ENCODE measurements around the gene C6.

The C6 gene

GRCh38 chr5:41213340-41213739, at the start of gene C6:
Gene C6 (minus strand): TSS chr5:41213532. CDS start chr5:41203230, 10,302 bp downstream.
- Histone ChIP-seq H3K9ac (ENCODE audit: low read length) (no peak within 1 kb of the TSS), H3F3A (ENCODE audit: insufficient read depth) (no peaks in the 10 kb centered on the region), H3K27ac (ENCODE audit: low read depth, low read length) (no peak within 1 kb of the TSS), H3K4me2 (ENCODE audit: low read depth, low read length, poor library complexity, severe bottlenecking) (no peak within 1 kb of the TSS), H3K9me3 (ENCODE audit: insufficient read depth, low read length) (no peaks in the 10 kb centered on the region), H2AFZ (ENCODE audit: low read depth, low read length, severe bottlenecking) (no peak within 1 kb of the TSS), H4K20me1 (ENCODE audit: low read depth, low read length) (no peaks in the 10 kb centered on the region), H3K27me3 (ENCODE audit: low read length) (no peaks in the 10 kb centered on the region), H3K4me3 (ENCODE audit: insufficient read depth, low read length, poor library complexity, severe bottlenecking) (no peak within 1 kb of the TSS), H3K9me2 (replicated peaks; ENCODE audit: insufficient read depth, low read length) (no peaks in the 10 kb centered on the region), H3K79me2 (ENCODE audit: insufficient read depth, low read length) (no peaks in the 10 kb centered on the region), H3K36me3 (ENCODE audit: low read length) (no peaks in the 10 kb centered on the region)
- TF ChIP-seq EZH2phosphoT487 (conservative IDR thresholded peaks at IDR 0.05; ENCODE audit: low read length) (no peak), CTCF (IDR thresholded peaks at IDR 0.05; ENCODE audit: insufficient read depth, low read length, poor library complexity, severe bottlenecking) (no peak)

GRCh38 chr5:41256400-41256799, 43.1 kb upstream of the C6 start:
- H3K27me3 ChIP-seq (ENCODE audit: low read length) = no peaks in the 10 kb centered on the region
- H3F3A ChIP-seq (ENCODE audit: insufficient read depth) = no peaks in the 10 kb centered on the region
- no peak overlapping the region for H3K27ac ChIP-seq (ENCODE audit: low read depth, low read length)
- no peak overlapping the region for H3K9ac ChIP-seq (ENCODE audit: low read length)
- no peaks in the 10 kb centered on the region for H4K20me1 ChIP-seq (ENCODE audit: low read depth, low read length)
- no peaks in the 10 kb centered on the region for H3K36me3 ChIP-seq (ENCODE audit: low read length)
- no peak overlapping the region for H3K4me3 ChIP-seq (ENCODE audit: insufficient read depth, low read length, poor library complexity, severe bottlenecking)
- no peaks in the 10 kb centered on the region for H3K79me2 ChIP-seq (ENCODE audit: insufficient read depth, low read length)
- no peak for TF ChIP-seq EZH2phosphoT487 (conservative IDR thresholded peaks at IDR 0.05; ENCODE audit: low read length)
- TF ChIP-seq CTCF (IDR thresholded peaks at IDR 0.05; ENCODE audit: insufficient read depth, low read length, poor library complexity, severe bottlenecking) = no peak
- H2AFZ ChIP-seq (ENCODE audit: low read depth, low read length, severe bottlenecking) = no peak overlapping the region
- H3K9me2 ChIP-seq (replicated peaks; ENCODE audit: insufficient read depth, low read length) = no peaks in the 10 kb centered on the region
- H3K4me2 ChIP-seq (ENCODE audit: low read depth, low read length, poor library complexity, severe bottlenecking) = no peak overlapping the region
- no peaks in the 10 kb centered on the region for H3K9me3 ChIP-seq (ENCODE audit: insufficient read depth, low read length)

GRCh38 chr5:41253109-41253508, 39.8 kb upstream of the C6 start:
- H3K9me3 ChIP-seq (ENCODE audit: insufficient read depth, low read length) = no peaks in the 10 kb centered on the region
- H3K79me2 ChIP-seq (ENCODE audit: insufficient read depth, low read length) = no peaks in the 10 kb centered on the region
- no peak overlapping the region for H2AFZ ChIP-seq (ENCODE audit: low read depth, low read length, severe bottlenecking)
- no peak overlapping the region for H3K9ac ChIP-seq (ENCODE audit: low read length)
- H3K36me3 ChIP-seq (ENCODE audit: low read length) = no peaks in the 10 kb centered on the region
- no peaks in the 10 kb centered on the region for H3F3A ChIP-seq (ENCODE audit: insufficient read depth)
- H3K4me3 ChIP-seq (ENCODE audit: insufficient read depth, low read length, poor library complexity, severe bottlenecking) = no peak overlapping the region
- no peak overlapping the region for H3K4me2 ChIP-seq (ENCODE audit: low read depth, low read length, poor library complexity, severe bottlenecking)
- no peaks in the 10 kb centered on the region for H3K9me2 ChIP-seq (replicated peaks; ENCODE audit: insufficient read depth, low read length)
- H3K27me3 ChIP-seq (ENCODE audit: low read length) = no peaks in the 10 kb centered on the region
- TF ChIP-seq CTCF (IDR thresholded peaks at IDR 0.05; ENCODE audit: insufficient read depth, low read length, poor library complexity, severe bottlenecking) (no peak), EZH2phosphoT487 (conservative IDR thresholded peaks at IDR 0.05; ENCODE audit: low read length) (no peak)
- no peak overlapping the region for H3K27ac ChIP-seq (ENCODE audit: low read depth, low read length)
- no peaks in the 10 kb centered on the region for H4K20me1 ChIP-seq (ENCODE audit: low read depth, low read length)
